ENCODE measurements around the gene RIMBP2.

DNA sequence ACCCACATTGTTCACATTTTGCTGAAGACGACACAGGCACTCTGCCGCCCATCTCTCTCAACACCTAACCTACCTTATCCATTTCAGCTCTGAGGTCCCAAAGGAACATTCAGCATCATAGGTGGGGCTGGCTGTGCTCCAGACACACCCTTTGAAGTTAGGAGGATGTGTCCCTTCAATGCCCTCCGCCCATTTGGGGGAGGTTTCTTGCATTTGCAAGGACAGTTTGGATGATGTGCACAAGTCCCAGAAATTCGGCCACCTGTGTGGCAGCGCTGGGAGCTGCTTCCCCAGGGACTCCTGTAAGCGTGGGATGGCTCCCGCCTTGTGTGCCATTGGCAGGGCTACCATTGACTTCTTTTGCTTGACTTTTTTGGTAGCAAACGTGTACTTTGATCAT is 113.8 kb downstream of the RIMBP2 start:
- TF ChIP-seq, protein P1, sequence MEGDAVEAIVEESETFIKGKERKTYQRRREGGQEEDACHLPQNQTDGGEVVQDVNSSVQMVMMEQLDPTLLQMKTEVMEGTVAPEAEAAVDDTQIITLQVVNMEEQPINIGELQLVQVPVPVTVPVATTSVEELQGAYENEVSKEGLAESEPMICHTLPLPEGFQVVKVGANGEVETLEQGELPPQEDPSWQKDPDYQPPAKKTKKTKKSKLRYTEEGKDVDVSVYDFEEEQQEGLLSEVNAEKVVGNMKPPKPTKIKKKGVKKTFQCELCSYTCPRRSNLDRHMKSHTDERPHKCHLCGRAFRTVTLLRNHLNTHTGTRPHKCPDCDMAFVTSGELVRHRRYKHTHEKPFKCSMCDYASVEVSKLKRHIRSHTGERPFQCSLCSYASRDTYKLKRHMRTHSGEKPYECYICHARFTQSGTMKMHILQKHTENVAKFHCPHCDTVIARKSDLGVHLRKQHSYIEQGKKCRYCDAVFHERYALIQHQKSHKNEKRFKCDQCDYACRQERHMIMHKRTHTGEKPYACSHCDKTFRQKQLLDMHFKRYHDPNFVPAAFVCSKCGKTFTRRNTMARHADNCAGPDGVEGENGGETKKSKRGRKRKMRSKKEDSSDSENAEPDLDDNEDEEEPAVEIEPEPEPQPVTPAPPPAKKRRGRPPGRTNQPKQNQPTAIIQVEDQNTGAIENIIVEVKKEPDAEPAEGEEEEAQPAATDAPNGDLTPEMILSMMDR (IDR thresholded peaks at IDR 0.05; ENCODE audit: low read depth, low read length): no peak
- TF ChIP-seq EZH2phosphoT487 (IDR thresholded peaks at IDR 0.05; ENCODE audit: low read depth): no peak

All from OCI-LY3 (cell line).